Left lung (tissue), 10 donors: ENCODE data around the gene BPIFA2. TPM values are rescaled to one million over a fixed set of nuclear protein-coding genes. Genes with fewer than 3 reads are reported as not detected.

Source experiments
- ATAC-seq: fragments of 200-7000 bp; cut with Tn5 transposase; one replicate; pipeline ENCODE4 v1.9.1; 2020; ENCODE audit warnings: moderate library complexity
- DNase-seq, 4 donors: peaks; one replicate each; pipeline ENCODE4 v3.0.0-alpha.2; 2013 to 2020
- H3K27ac ChIP-seq, 2 donors: fragments of 200-600 bp; sonication (generic) in 1 of 2; one replicate each; pipeline versions ENCODE4 v1.5.0 to v1.8.0; 2020 to 2021
- H3K27me3 ChIP-seq, 2 donors: fragments of 200-600 bp; sonication (generic) in 1 of 2; one replicate each; pipeline versions ENCODE4 v1.5.0 to v1.8.0; 2020 to 2021
- H3K36me3 ChIP-seq, 2 donors: fragments of 200-600 bp; sonication (generic) in 1 of 2; one replicate each; pipeline versions ENCODE4 v1.5.0 to v1.8.0; 2020 to 2021
- H3K4me1 ChIP-seq, 2 donors: fragments of 200-600 bp; one replicate each; pipeline ENCODE4 v1.8.0; 2021
- H3K4me3 ChIP-seq, 2 donors: fragments of 200-600 bp; sonication (generic) in 1 of 2; one replicate each; pipeline versions ENCODE4 v1.5.0 to v1.8.0; 2020 to 2021; ENCODE audit warnings: mild to moderate bottlenecking in 1 of 2
- H3K9me3 ChIP-seq, 2 donors: fragments of 200-600 bp; sonication (generic) in 1 of 2; one replicate each; pipeline versions ENCODE4 v1.5.0 to v1.8.0; 2020 to 2021
- intact Hi-C, 2 donors: fragments of 100-400 bp; cut with DNase I; formaldehyde crosslinking; loops; one replicate each; pipeline versions ENCODE4 v1.11.2 to v1.14.2; 2022
- polyA plus RNA-seq, 6 donors: library from polyadenylated mRNA; unstranded; fragments of 120-200 nt; gene quantifications; one replicate each; pipeline ENCODE4 v1.2.1, GENCODE V29; 2013; ENCODE audit not compliant: insufficient read length in 6 of 6
- total RNA-seq, 2 donors: library from RNA; stranded (reverse); fragmentation: NEBNext Ultra II Directional; extraction: Animal tissue kit (Norgen Biotek cat#: 25700); gene quantifications; one replicate each; pipeline ENCODE4 v1.2.1, GENCODE V29; 2021
- TF ChIP-seq, protein P1 (sequence below), 2 donors: fragments of 200-600 bp; sonication (generic) in 1 of 2; IDR thresholded peaks; one replicate each; pipeline versions ENCODE4 v1.5.0 to v1.8.0; 2021; ENCODE audit warnings: antibody characterized with exemption in 2 of 2
- donor health status: DM: no; HTN: yes; CAD: no.
- donor health status: DM: no; HTN: no; CAD: no.

The BPIFA2 gene
- total and polyA plus RNA-seq, 8 donors = not detected

DNA sequence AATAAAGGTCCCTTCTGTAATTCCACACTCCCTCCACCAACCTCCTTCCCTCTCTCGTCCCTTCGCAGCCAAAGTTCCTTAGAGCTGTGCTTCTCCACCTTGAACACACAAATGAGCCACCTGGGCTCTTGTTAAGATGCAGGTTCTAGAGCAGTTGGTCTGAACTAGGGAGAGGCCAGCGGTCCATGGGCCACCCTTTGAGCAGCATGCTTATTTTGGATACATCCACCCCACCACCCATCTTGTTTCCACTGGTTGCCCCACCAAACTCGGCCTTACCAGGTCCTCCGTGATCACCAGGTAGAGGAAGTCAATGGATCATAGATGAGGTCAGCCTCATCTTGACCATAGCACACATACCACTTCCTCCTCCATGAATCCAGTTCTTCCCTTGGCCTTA is 7.3 kb upstream of the BPIFA2 start:
- DNase-seq = no peak
- no peak for ATAC-seq
- peaks cover 0 to 13% of the 10 kb centered on the region in 2 donors for H3K27me3 ChIP-seq
- intact Hi-C loops = no loop called here
- no peak overlapping the region for H3K27ac ChIP-seq
- no peaks in the 10 kb centered on the region for H3K36me3 ChIP-seq
- H3K4me3 ChIP-seq = no peak overlapping the region
- TF ChIP-seq, protein P1, sequence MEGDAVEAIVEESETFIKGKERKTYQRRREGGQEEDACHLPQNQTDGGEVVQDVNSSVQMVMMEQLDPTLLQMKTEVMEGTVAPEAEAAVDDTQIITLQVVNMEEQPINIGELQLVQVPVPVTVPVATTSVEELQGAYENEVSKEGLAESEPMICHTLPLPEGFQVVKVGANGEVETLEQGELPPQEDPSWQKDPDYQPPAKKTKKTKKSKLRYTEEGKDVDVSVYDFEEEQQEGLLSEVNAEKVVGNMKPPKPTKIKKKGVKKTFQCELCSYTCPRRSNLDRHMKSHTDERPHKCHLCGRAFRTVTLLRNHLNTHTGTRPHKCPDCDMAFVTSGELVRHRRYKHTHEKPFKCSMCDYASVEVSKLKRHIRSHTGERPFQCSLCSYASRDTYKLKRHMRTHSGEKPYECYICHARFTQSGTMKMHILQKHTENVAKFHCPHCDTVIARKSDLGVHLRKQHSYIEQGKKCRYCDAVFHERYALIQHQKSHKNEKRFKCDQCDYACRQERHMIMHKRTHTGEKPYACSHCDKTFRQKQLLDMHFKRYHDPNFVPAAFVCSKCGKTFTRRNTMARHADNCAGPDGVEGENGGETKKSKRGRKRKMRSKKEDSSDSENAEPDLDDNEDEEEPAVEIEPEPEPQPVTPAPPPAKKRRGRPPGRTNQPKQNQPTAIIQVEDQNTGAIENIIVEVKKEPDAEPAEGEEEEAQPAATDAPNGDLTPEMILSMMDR (IDR thresholded peaks at IDR 0.05) = no peak
- H3K9me3 ChIP-seq = no peaks in the 10 kb centered on the region
- H3K4me1 ChIP-seq = no peaks in the 10 kb centered on the region

DNA sequence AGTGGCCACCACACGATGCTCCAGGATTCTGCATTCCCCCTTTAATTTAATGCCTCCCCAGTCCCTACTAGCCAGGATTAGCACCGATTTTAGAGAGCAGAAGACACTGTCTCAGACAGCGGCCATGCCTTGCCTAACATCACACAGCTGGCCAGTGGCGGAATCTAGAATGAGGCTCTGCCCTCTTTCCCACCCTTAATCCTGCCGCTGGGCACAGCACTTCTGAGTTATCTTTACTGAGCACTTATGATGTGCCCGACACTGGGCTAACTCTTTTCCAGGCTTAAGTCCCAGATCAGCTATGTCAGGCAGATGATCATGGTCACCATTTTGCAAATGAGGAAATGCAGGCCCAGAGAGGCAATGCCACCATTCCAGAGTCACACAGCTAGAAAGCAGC is 5.6 kb upstream of the BPIFA2 start:
- TF ChIP-seq, protein P1 (IDR thresholded peaks at IDR 0.05) = no peak
- ATAC-seq = no peak
- no peak overlapping the region for H3K4me3 ChIP-seq
- intact Hi-C loops = no loop called here
- H3K9me3 ChIP-seq = no peaks in the 10 kb centered on the region
- no peak for DNase-seq
- no peaks in the 10 kb centered on the region for H3K4me1 ChIP-seq
- no peaks in the 10 kb centered on the region for H3K36me3 ChIP-seq
- H3K27ac ChIP-seq = no peak overlapping the region
- H3K27me3 ChIP-seq = peaks cover 0 to 4% of the 10 kb centered on the region in 2 donors

GRCh38 chr20:33162753-33163152 is 5.2 kb upstream of the BPIFA2 start:
- no peak for ATAC-seq
- H3K27ac ChIP-seq = no peak overlapping the region
- H3K27me3 ChIP-seq = peaks cover 0 to 4% of the 10 kb centered on the region in 2 donors
- no peaks in the 10 kb centered on the region for H3K4me1 ChIP-seq
- H3K9me3 ChIP-seq = no peaks in the 10 kb centered on the region
- intact Hi-C loops = no loop called here
- TF ChIP-seq, protein P1 (IDR thresholded peaks at IDR 0.05) = no peak
- DNase-seq = no peak
- no peaks in the 10 kb centered on the region for H3K36me3 ChIP-seq
- H3K4me3 ChIP-seq = no peak overlapping the region

DNA sequence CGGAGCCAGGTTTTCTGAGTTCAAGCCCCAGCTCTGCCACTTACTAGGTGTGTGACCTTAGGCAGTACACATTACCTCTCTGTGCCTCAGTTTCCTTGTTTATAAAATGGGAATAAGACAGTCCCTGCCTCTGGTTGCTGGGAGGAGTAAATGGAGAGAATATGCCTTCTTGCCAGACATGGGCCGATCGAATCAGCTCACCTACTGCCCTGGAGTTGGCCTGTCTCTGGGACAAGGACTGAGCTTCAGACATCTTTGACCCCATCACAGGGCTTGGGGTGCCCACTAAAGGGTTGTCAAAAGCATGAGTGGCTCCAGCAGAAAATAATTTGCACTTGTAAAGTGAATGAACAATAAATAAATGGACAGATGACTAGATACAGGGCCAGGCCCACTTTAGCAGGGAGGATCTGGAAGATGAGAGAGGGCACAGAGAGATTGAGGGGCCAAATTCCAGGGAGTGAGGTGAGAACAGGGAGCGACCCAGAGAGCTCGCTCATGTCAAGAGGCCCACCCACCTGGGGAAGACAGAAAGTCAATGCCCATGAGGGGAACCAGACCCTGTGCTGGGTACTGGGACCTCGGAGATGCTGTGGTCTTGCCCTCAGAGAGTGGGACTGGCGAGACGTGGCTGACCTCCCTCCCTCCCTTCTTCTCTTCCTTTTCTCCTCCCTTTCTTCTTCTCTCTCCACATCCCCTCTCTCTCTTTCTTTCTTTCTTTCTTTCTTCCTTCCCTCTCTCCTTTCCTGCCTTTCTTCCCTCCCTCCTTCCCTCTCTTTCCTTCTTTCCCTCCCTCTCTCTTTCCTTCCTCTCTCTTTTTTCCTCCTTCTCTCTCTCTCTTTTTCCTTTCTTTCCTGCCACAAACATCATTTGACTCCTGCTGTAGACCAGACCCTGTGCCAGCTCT is 3.9 kb upstream of the BPIFA2 start:
- H3K9me3 ChIP-seq = peaks cover 0 to 6% of the 10 kb centered on the region in 2 donors
- ATAC-seq = no peak
- intact Hi-C loops = no loop called here
- TF ChIP-seq, protein P1 (IDR thresholded peaks at IDR 0.05) = no peak
- no peak overlapping the region for H3K4me3 ChIP-seq
- peaks cover 0 to 4% of the 10 kb centered on the region in 2 donors for H3K27me3 ChIP-seq
- H3K4me1 ChIP-seq = no peaks in the 10 kb centered on the region
- H3K36me3 ChIP-seq = no peaks in the 10 kb centered on the region
- H3K27ac ChIP-seq = no peak overlapping the region
- DNase-seq = no peak

GRCh38 chr20:33164763-33165095 is 3.2 kb upstream of the BPIFA2 start:
- Histone ChIP-seq H3K4me1 (no peaks in the 10 kb centered on the region), H3K9me3 (peaks cover 0 to 13% of the 10 kb centered on the region in 2 donors), H3K36me3 (no peaks in the 10 kb centered on the region), H3K27me3 (peaks cover 0 to 4% of the 10 kb centered on the region in 2 donors), H3K4me3 (no peak overlapping the region), H3K27ac (no peak overlapping the region)
- intact Hi-C loops = no loop called here
- ATAC-seq (no peak), DNase-seq (no peak)
- TF ChIP-seq, protein P1 (IDR thresholded peaks at IDR 0.05) = no peak
